ENCODE measurements around the gene TRMO. TPM values are rescaled to one million over a fixed set of nuclear protein-coding genes. Genes with fewer than 3 reads are reported as not detected.

TRMO gene
- total and polyA plus RNA-seq, 9 of the 15 experiments (the other 6 are each of a cell fraction or from before 2014, with no cell fraction given) = 5.6 to 22.4 (median 16.2) TPM

GRCh38 chr9:97921959-97922724 lies at the start of gene TRMO (continued):
- TF ChIP-seq ZNF512 (tag; IDR thresholded peaks at IDR 0.05) (0 out of 2 replicates have a peak, but pooled peaks have one; percentile 6), ZNF174 (CRISPR knock-in tag; IDR thresholded peaks at IDR 0.05) (no peak; the same call in 1 of the 2 replicates), HDAC3 (IDR thresholded peaks at IDR 0.05; ENCODE audit: borderline replicate concordance, partially characterized antibody) (peak; percentile 84), HDAC6 (IDR thresholded peaks at IDR 0.05; ENCODE audit: low read depth, low read length) (no peak), TGIF2 (CRISPR knock-in tag; IDR thresholded peaks at IDR 0.05) (no peak; the same call in 1 of the 2 replicates), MXD1 (CRISPR knock-in tag; IDR thresholded peaks at IDR 0.05; ENCODE audit: borderline replicate concordance, poor library complexity, severe bottlenecking) (no peak), ZNF444 (CRISPR knock-in tag; IDR thresholded peaks at IDR 0.05) (peak; percentile 54), SRF (CRISPR knock-in tag; IDR thresholded peaks at IDR 0.05) (peak in 1 of 2 experiments; percentile 60; a peak in 3 of 4 replicates), PRPF4 (IDR thresholded peaks at IDR 0.05; ENCODE audit: insufficient read depth, low read depth, low read length, poor library complexity, severe bottlenecking) (no peak), JUN (IDR thresholded peaks at IDR 0.05; ENCODE audit: borderline replicate concordance, low read depth, low read length) (peak; percentile 100), JUN (CRISPR knock-in tag; IDR thresholded peaks at IDR 0.05; ENCODE audit: borderline replicate concordance) (peak; percentile 100), HMGXB4 (CRISPR knock-in tag; IDR thresholded peaks at IDR 0.05) (peak; percentile 87; the same call in 1 of the 2 replicates), DLX4 (CRISPR knock-in tag; IDR thresholded peaks at IDR 0.05) (no peak), CREB1 (IDR thresholded peaks at IDR 0.05) (peak; percentile 97), CREB1 (CRISPR knock-in tag; IDR thresholded peaks at IDR 0.05) (peak; percentile 98), BDP1 (IDR thresholded peaks at IDR 0.05; ENCODE audit: insufficient read depth, insufficient read length) (no peak), POLR2AphosphoS2 (IDR thresholded peaks at IDR 0.05; ENCODE audit: low read length) (peak; percentile 84), ZNF780A (CRISPR knock-in tag; IDR thresholded peaks at IDR 0.05) (0 out of 2 replicates have a peak, but pooled peaks have one; percentile 32), ZHX1 (conservative IDR thresholded peaks at IDR 0.05; ENCODE audit: low read length) (no peak; the same call in 1 of the 2 replicates), POU5F1 (IDR thresholded peaks at IDR 0.05; ENCODE audit: borderline replicate concordance, low read depth, low read length, partially characterized antibody) (peak; percentile 71)
